Mesenchymal stem cell (in vitro differentiated cells and primary cell): Measurements from ENCODE around the gene MYL6.

Experiments used
- DNase-seq: peaks from one replicate; pipeline ENCODE4 v3.0.0-alpha.2; 2013
- H2AFZ ChIP-seq: one replicate; pipeline ENCODE4 v1.6.1; 2013; ENCODE audit warnings: low read depth, mild to moderate bottlenecking, control low read depth, inconsistent platforms, low read length, moderate library complexity
- H2AK5ac ChIP-seq: 2 replicates; pipeline ENCODE4 v1.6.1; 2013; ENCODE audit warnings: low read length, moderate library complexity, mild to moderate bottlenecking, inconsistent platforms; ENCODE audit not compliant: severe bottlenecking
- H2BK120ac ChIP-seq: one replicate; pipeline ENCODE4 v1.6.1; 2013; ENCODE audit warnings: low read depth, mild to moderate bottlenecking, inconsistent platforms, low read length, moderate library complexity
- H2BK12ac ChIP-seq, 2 experiments: one replicate each; pipeline ENCODE4 v1.6.1; 2013; ENCODE audit warnings: inconsistent platforms in 2 of 2, low read length in 2 of 2, mild to moderate bottlenecking in 2 of 2, moderate library complexity in 2 of 2, control low read depth in 1 of 2
- H2BK15ac ChIP-seq: one replicate; pipeline ENCODE4 v1.6.1; 2013; ENCODE audit warnings: mild to moderate bottlenecking, low read depth, inconsistent platforms; ENCODE audit not compliant: poor library complexity, severe bottlenecking
- H2BK5ac ChIP-seq: 2 replicates; pipeline ENCODE4 v1.6.1; 2013; ENCODE audit warnings: low read depth, mild to moderate bottlenecking, low read length, control low read depth, inconsistent platforms; ENCODE audit not compliant: poor library complexity, severe bottlenecking
- H3K14ac ChIP-seq, 2 experiments: one replicate each; pipeline ENCODE4 v1.6.1; 2013; ENCODE audit warnings: inconsistent platforms in 2 of 2, low read length in 2 of 2, control low read depth in 1 of 2, mild to moderate bottlenecking in 1 of 2, moderate library complexity in 1 of 2
- H3K18ac ChIP-seq, 2 experiments: one replicate each; pipeline ENCODE4 v1.6.1; 2013; ENCODE audit warnings: inconsistent platforms in 2 of 2, low read length in 2 of 2, control low read depth in 1 of 2, low read depth in 1 of 2, mild to moderate bottlenecking in 1 of 2
- H3K23ac ChIP-seq, 2 experiments: one replicate each; pipeline ENCODE4 v1.6.1; 2013; ENCODE audit warnings: inconsistent platforms in 2 of 2, low read length in 2 of 2, mild to moderate bottlenecking in 2 of 2, moderate library complexity in 2 of 2, control low read depth in 1 of 2
- H3K27ac ChIP-seq: 2 replicates; pipeline ENCODE4 v1.5.1; 2013; ENCODE audit warnings: mild to moderate bottlenecking, moderate library complexity, low read length, control low read depth, inconsistent platforms; ENCODE audit not compliant: poor library complexity, severe bottlenecking
- H3K27me3 ChIP-seq, 2 experiments: 2 replicates each; pipeline versions ENCODE4 v1.6.1 to v1.7.0; 2013; ENCODE audit warnings: low read length in 2 of 2, mild to moderate bottlenecking in 2 of 2, moderate library complexity in 2 of 2, control low read depth in 1 of 2, inconsistent platforms in 1 of 2; ENCODE audit not compliant: control insufficient read depth in 1 of 2, insufficient read depth in 1 of 2
- H3K36me3 ChIP-seq, 2 experiments: 2 replicates each; pipeline versions ENCODE4 v1.6.1 to v1.7.0; 2013; ENCODE audit warnings: low read length in 2 of 2, control low read depth in 1 of 2, inconsistent platforms in 1 of 2, low read depth in 1 of 2, mild to moderate bottlenecking in 1 of 2; ENCODE audit not compliant: insufficient read depth in 2 of 2, control insufficient read depth in 1 of 2
- H3K4ac ChIP-seq, 2 experiments: one replicate each; pipeline ENCODE4 v1.6.1; 2013; ENCODE audit warnings: inconsistent platforms in 2 of 2, low read length in 2 of 2, mild to moderate bottlenecking in 2 of 2, moderate library complexity in 2 of 2, control low read depth in 1 of 2, low read depth in 1 of 2
- H3K4me1 ChIP-seq: 2 replicates; pipeline ENCODE4 v1.6.1; 2013; ENCODE audit warnings: low read depth, low read length, control low read depth; ENCODE audit not compliant: control insufficient read depth, insufficient read depth
- H3K4me2 ChIP-seq: 2 replicates; pipeline ENCODE4 v1.6.1; 2013; ENCODE audit warnings: low read length, mild to moderate bottlenecking, inconsistent platforms; ENCODE audit not compliant: poor library complexity, severe bottlenecking
- H3K4me3 ChIP-seq, 2 experiments: 2 replicates each; pipeline versions ENCODE4 v1.5.1 to v1.7.0; 2013; ENCODE audit warnings: low read length in 2 of 2, mild to moderate bottlenecking in 2 of 2, control low read depth in 1 of 2, low read depth in 1 of 2; ENCODE audit not compliant: insufficient read depth in 1 of 2
- H3K79me1 ChIP-seq: replicated peaks from 2 replicates; pipeline ENCODE4 v1.6.1; 2013; ENCODE audit warnings: mild to moderate bottlenecking, control low read depth, low read length, inconsistent platforms; ENCODE audit not compliant: poor library complexity, severe bottlenecking
- H3K9ac ChIP-seq: 2 replicates; pipeline ENCODE4 v1.7.0; 2013; ENCODE audit warnings: mild to moderate bottlenecking, low read length, moderate library complexity
- H3K9me3 ChIP-seq: 2 replicates; pipeline ENCODE4 v1.7.0; 2013; ENCODE audit warnings: mild to moderate bottlenecking, low read length; ENCODE audit not compliant: control insufficient read depth
- H4K8ac ChIP-seq: one replicate; pipeline ENCODE4 v1.6.1; 2013; ENCODE audit warnings: inconsistent platforms, mild to moderate bottlenecking, low read length, moderate library complexity
- H4K91ac ChIP-seq: one replicate; pipeline ENCODE4 v1.6.1; 2013; ENCODE audit warnings: mild to moderate bottlenecking, low read length, inconsistent platforms
- WGBS: methylation state at CpG from one replicate; pipeline ENCODE4 v1.1.7; 2013; ENCODE audit warnings: mixed read lengths; 5-methylcytosine and 5-hydroxymethylcytosine counted together

The MYL6 gene

GRCh38 chr12:56127888-56128669 is 30.1 kb upstream of the MYL6 start, which contains the start of gene ESYT1:
Gene ESYT1, plus strand, starts transcription at chr12:56128267. Its CDS starts 53 bp downstream, at chr12:56128320.
- H3K36me3 ChIP-seq, result peaks cover 28 to 36% of the 10 kb centered on the region in 2 experiments
- no peaks in the 10 kb centered on the region for H3K27me3 ChIP-seq
- H2BK15ac ChIP-seq, result peak within 1 kb of the TSS; percentile 96
- peak within 1 kb of the TSS; percentile 80 to 86 for H3K4ac ChIP-seq
- no peak within 1 kb of the TSS for H2AK5ac ChIP-seq
- peak within 1 kb of the TSS; percentile 50 for H3K27ac ChIP-seq
- H2BK12ac ChIP-seq, result peak within 1 kb of the TSS in 1 of 2 experiments; percentile 60
- peak within 1 kb of the TSS; percentile 83 to 96 for H3K4me3 ChIP-seq
- H3K4me1 ChIP-seq, result peaks cover 9% of the 10 kb centered on the region
- peak within 1 kb of the TSS; percentile 82 to 90 for H3K18ac ChIP-seq
- H3K4me2 ChIP-seq, result peak within 1 kb of the TSS; percentile 87
- H3K14ac ChIP-seq, result peak within 1 kb of the TSS in 1 of 2 experiments; percentile 88
- peaks cover 32% of the 10 kb centered on the region for H3K79me1 ChIP-seq
- H2AFZ ChIP-seq, result peak within 1 kb of the TSS; percentile 46
- no peak within 1 kb of the TSS for H4K8ac ChIP-seq
- under 1% methylated on average over 46 of the region's 49 CpGs for WGBS
- peak within 1 kb of the TSS; percentile 23 for H4K91ac ChIP-seq
- H2BK120ac ChIP-seq, result no peak within 1 kb of the TSS
- H3K9ac ChIP-seq, result peak within 1 kb of the TSS; percentile 93
- H3K23ac ChIP-seq, result peak within 1 kb of the TSS in 1 of 2 experiments; percentile 59
- H3K9me3 ChIP-seq, result no peaks in the 10 kb centered on the region
- H2BK5ac ChIP-seq, result no peak within 1 kb of the TSS
- DNase-seq, result peak; percentile 100

GRCh38 chr12:56128670-56129205 is 29.4 kb upstream of the MYL6 start:
- WGBS, result under 1% methylated on average over 20 of the region's 20 CpGs
- Histone ChIP-seq H3K36me3 (peaks cover 35 to 40% of the 10 kb centered on the region in 2 experiments), H3K9me3 (no peaks in the 10 kb centered on the region), H2AK5ac (no peak overlapping the region), H4K8ac (no peak overlapping the region), H3K27ac (peak overlapping the region; percentile 48), H3K4me1 (peaks cover 9% of the 10 kb centered on the region), H3K4me3 (peak overlapping the region; percentile 83 to 96), H3K18ac (peak overlapping the region; percentile 82 to 90), H2AFZ (peak overlapping the region; percentile 46), H2BK12ac (peak overlapping the region in 1 of 2 experiments; percentile 60), H2BK5ac (no peak overlapping the region), H4K91ac (no peak overlapping the region), H3K79me1 (peaks cover 35% of the 10 kb centered on the region), H3K4me2 (peak overlapping the region; percentile 87), H3K9ac (peak overlapping the region; percentile 93), H2BK120ac (no peak overlapping the region), H2BK15ac (peak overlapping the region; percentile 96), H3K14ac (peak overlapping the region in 1 of 2 experiments; percentile 88), H3K27me3 (no peaks in the 10 kb centered on the region), H3K4ac (peak overlapping the region; percentile 80 to 86), H3K23ac (peak overlapping the region in 1 of 2 experiments; percentile 59)
- peak; percentile 55 for DNase-seq

GRCh38 chr12:56129206-56129941 is 28.8 kb upstream of the MYL6 start:
- Histone ChIP-seq H3K27me3 (no peaks in the 10 kb centered on the region), H2BK15ac (peak overlapping the region; percentile 68), H2BK120ac (no peak overlapping the region), H3K4me1 (peaks cover 9% of the 10 kb centered on the region), H3K4me2 (peak overlapping the region; percentile 87), H2AK5ac (no peak overlapping the region), H3K36me3 (peaks cover 41% of the 10 kb centered on the region in 2 experiments), H3K79me1 (peaks cover 40% of the 10 kb centered on the region), H3K4ac (peak overlapping the region; percentile 1 to 15), H3K14ac (peak overlapping the region in 1 of 2 experiments; percentile 79), H2AFZ (no peak overlapping the region), H3K27ac (no peak overlapping the region), H3K9me3 (no peaks in the 10 kb centered on the region), H2BK12ac (no peak overlapping the region), H3K4me3 (peak overlapping the region; percentile 83 to 96), H3K9ac (peak overlapping the region; percentile 93), H4K8ac (peak overlapping the region; percentile 29), H3K23ac (no peak overlapping the region), H2BK5ac (no peak overlapping the region), H3K18ac (peak overlapping the region; percentile 13 to 82), H4K91ac (peak overlapping the region; percentile 62)
- WGBS, result 6% methylated on average over 29 of the region's 29 CpGs
- peak; percentile 50 for DNase-seq
